Activated CD4-positive, CD25-positive, alpha-beta regulatory T cell treated with anti-CD3 and anti-CD28 coated beads, Interleukin-2, amount 50 U/mL, for 16 hours (primary cell): Measurements from ENCODE around the gene DNAI7.

ENCODE experiments used
- DNase-seq: peaks from one replicate; pipeline ENCODE4 v3.0.0-alpha.2; 2020; ENCODE audit warnings: low read depth, low spot score

Gene DNAI7

GRCh38 chr12:25182765-25183164 lies 12.2 kb downstream of the DNAI7 start:
- no peak for DNase-seq

- no peak for DNase-seq
Measured at GRCh38 chr12:25162866-25163265, 32.1 kb downstream of the DNAI7 start.

DNA sequence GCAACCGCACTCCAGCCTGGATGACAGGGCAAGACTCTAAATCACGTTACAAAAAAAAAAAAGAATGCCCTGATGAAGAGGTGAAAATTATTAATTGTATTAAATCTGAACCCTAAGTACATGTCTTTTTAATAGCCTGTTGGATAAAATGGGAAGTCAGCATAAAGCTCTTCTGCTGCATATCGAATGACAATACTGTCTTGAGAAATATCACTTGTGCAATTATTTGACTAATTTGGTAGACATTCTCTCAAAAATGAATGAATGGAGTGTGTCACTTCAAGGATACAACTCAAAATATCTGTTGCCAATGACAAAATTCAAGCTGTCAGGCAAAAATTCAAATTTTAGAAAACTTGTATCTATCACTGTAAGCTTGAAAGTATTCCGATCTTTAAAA lies 38.9 kb downstream of the DNAI7 start:
- DNase-seq: no peak

- no peak for DNase-seq
Measured at GRCh38 chr12:25155022-25155576, 39.9 kb downstream of the DNAI7 start.

- no peak for DNase-seq
Measured at GRCh38 chr12:25152055-25152454, 42.9 kb downstream of the DNAI7 start.

GRCh38 chr12:25151476-25151875 lies 43.5 kb downstream of the DNAI7 start:
- no peak for DNase-seq

DNA sequence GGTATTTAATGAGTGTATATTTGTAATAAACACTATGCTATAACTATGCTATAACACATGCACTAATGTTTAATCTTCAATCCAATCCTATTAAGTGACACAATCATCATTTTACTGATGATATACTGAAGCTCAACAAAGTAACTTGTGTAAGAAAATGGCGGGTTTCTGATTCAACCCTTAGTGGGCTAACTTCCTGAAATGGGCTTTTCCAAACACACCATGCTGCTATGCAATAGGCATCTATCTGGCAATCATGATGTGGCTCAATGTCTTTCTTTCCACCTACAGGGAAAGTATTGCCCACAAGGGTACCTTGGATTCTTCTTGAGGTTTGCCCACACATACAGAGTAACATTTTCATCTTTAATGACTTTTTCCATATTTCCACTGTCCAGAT lies 48.3 kb downstream of the DNAI7 start:
- no peak for DNase-seq

DNA sequence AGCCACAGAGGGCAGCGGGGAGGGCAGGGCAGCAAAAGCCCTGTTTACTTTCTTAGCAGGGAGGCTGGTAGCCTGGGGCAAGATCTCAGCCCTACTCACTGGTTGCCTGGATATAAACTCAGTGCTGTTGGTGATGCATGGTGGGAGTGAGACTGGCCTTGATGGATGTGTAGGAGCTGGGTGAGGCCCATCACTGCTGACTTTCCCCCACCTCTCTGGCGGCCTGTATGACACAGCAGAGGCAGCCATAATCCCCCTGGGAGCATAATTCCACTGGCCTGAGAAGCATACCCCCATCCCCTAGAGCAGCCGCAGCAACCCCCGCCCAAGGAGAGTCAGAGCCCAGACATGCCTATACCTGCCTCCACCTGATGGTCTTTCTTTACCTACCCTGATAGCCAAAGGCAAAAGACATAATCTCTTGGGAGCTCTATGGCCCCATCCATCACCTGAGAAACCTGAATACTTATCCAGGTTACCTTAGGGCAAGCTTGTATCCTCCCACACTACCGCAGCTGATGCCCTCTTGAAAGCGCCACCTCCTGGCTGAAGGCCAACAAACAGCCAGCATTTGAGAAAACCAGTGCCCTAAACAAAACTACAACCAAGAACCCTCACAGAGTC lies 59.3 kb downstream of the DNAI7 start:
- DNase-seq: no peak

- no peak for DNase-seq
Measured at GRCh38 chr12:25131270-25131669, 63.7 kb downstream of the DNAI7 start.

- no peak for DNase-seq
Measured at GRCh38 chr12:25130741-25131188, 64.2 kb downstream of the DNAI7 start.

DNA sequence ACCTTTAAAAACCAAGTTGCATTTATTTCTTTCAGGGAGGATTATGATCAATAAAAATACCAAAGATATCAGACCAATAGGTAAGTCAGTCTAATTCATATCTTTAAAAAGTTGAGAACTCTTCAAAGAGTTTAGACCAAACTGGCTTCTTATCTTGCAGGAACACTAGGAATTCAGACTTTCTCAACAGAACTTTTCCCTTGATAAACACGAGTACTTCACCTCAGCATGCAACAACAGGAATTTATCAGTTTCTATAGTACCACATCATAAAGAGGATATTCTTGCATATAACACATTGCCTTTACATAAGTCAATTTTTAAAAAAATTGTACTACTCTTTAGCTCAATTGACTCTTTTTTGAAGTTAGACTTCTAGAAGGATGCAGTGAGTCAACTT lies 68.2 kb downstream of the DNAI7 start:
- DNase-seq: no peak

DNA sequence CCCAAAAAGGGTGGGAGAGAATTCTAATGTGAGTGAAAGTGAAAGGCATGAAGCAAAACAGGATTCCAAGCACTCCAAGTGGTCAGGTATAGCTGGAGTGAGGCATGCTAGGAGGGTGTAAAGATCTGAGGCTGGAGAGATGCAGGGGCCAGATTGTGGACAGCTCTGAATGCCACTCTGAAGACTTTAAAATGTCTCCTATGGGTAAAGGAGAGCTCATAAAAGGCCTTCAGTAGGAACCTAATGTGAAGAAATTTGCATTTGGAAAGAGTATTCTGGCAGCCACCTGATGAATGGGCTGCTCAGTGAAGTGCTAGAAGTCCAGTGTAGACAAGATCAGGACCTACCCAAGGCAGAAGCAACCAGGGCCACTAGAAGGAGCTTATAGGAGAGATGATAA lies 68.9 kb downstream of the DNAI7 start:
- DNase-seq: no peak

DNA sequence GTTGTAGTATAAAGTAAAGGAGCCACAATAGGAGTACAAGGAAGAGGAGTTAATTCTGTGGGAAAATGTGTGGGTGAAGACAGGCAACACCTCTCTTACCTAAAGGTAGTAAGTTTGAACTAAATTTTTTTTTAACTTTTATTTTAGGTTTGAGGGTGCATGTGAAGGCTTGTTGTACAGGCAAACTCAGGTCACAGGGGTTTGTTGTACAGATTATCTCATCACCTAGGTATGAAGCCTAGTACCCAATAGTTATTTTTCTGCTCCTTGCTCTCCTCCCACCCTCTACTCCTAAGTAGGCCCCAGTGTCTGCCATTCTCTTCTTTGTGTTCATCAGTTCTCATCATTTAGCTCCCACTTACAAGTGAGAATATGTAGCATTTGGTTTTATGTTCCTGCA lies 70.5 kb downstream of the DNAI7 start:
- DNase-seq: no peak

DNA sequence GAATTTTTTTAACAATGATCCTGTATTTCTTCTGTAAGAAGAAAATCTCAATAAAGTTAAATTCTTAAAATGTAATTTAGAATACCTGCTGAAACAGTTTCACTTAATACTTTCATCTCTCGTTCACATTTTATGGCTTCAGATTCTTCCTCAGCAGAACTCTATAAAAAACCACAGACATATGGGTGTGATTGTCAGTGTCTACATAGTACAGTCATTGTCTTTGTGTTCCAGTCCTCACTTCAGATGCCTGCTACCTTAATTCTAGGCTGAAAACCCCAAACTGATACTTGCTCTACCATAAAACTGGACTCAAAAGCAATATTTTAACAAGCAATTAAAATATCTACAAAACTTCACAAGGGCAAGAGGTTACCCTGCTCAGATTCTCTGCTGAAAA lies 71.8 kb downstream of the DNAI7 start:
- DNase-seq: no peak

DNA sequence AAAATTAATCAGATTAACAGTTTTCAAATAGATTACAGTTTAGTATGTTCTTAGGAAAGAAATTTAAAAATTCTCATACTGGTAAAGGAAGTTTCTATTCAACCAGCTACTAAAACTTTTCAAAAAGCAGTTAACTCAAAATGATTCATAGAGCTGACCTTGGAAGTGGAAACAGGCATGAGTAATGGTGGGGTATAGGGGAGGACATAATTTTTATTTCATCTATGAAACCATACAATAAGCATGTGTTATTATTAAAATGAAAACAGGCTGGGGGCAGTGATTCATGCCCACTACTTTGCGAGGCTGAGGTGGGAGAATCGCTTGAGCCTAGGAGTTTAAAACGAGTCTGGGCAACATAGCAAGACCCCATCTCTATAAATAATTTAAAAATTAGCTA lies 73.0 kb downstream of the DNAI7 start:
- no peak for DNase-seq

GRCh38 chr12:25121110-25121509 lies 73.8 kb downstream of the DNAI7 start:
- DNase-seq: no peak

- no peak for DNase-seq
Measured at GRCh38 chr12:25119020-25119419, 75.9 kb downstream of the DNAI7 start.

GRCh38 chr12:25115677-25116076 lies 79.3 kb downstream of the DNAI7 start:
- DNase-seq: no peak

GRCh38 chr12:25113651-25114050 lies 81.3 kb downstream of the DNAI7 start:
- DNase-seq: no peak

DNA sequence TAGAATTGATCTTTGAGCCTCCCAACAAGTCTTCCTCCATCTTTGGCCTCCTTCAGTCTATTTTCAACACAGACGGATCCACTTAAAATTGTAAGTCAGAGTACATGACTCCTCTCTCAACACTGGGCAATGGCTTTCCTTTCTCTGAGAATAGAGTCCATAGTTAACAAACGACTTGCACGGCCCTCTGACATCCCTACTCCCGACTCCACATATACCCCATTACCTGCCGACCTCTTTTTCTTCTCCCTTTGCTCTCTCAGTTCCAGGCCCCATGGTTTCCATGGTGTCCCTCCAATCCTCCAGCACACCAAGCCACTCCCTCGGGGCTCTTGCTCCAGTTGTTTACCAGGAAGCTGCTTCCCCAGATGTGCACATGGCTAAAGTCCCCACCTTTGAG lies 84.7 kb downstream of the DNAI7 start:
- DNase-seq: no peak

GRCh38 chr12:25107920-25108319 lies 87.0 kb downstream of the DNAI7 start:
- DNase-seq: no peak

- DNase-seq: no peak
Measured at GRCh38 chr12:25106818-25107217, 88.1 kb downstream of the DNAI7 start.

DNA sequence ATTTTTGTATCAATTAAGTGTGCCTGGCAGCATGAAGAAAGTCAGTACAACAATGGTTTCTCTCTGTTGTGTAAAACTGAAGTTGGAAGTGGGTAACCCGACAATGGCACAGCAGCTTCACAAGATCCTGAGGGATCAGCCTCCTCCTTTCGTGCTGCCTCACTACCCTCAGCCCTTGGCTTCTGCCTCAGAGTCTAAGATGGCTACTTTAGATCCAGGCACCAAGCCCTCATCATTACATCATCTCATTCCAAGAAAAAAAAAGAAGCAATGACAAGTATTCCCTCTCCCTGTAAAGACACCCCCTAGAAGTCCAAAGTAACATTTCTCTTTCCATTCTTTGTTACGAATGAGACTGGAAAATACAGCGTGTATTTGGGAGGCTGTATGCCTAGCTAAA lies 92.6 kb downstream of the DNAI7 start:
- no peak for DNase-seq

DNA sequence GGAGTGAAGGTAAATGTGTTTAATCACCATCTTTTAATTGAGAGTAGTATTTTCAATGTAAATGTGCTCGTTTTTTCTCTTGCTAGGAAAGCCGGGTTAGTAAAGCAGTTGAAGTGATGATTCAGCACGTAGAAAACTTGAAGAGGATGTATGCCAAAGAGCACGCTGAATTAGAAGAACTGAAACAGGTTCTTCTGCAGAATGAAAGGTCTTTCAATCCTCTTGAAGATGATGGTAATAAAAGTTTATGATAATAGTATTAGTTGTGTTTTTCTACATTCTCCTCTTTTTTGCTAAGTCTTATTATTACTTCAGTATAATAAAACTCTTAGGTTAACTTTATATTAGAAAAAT lies 93.9 kb downstream of the DNAI7 start:
- no peak for DNase-seq
